SK-N-SH (cell line): ENCODE data around the gene TMEM218. TPM values are rescaled to one million over a fixed set of nuclear protein-coding genes. Genes with fewer than 3 reads are reported as not detected.

ENCODE experiments used
- CTCF ChIA-PET: fragments of 300-600, 350-600 bp; formaldehyde crosslinking; extraction: SDS; loops from one replicate; lab custom pipeline; 2021; lab: Yijun Ruan, JAX
- POLR2A ChIA-PET: fragments of 350-600 bp; sonication (Branson Sonifier 250); formaldehyde crosslinking; extraction: SDS; loops from one replicate; lab custom pipeline; 2020; ENCODE audit warnings: antibody characterized with exemption, inconsistent platforms; lab: Yijun Ruan, JAX
- DNase-seq: peaks from one replicate; pipeline ENCODE4 v3.0.0; 2012
- H2AFZ ChIP-seq: fragments of 200-600 bp; sonication (generic); 2 replicates; pipeline ENCODE4 v1.8.1; 2016; ENCODE audit warnings: antibody characterized with exemption, mild to moderate bottlenecking, low read depth
- H3F3A ChIP-seq: fragments of 200-600 bp; sonication (generic); replicated peaks from 2 replicates; pipeline ENCODE3; 2016; ENCODE audit warnings: antibody characterized with exemption, mild to moderate bottlenecking; ENCODE audit not compliant: insufficient read depth
- H3K27ac ChIP-seq, 2 experiments: fragments of 200-500 bp in 1 of 2; fragments of 200-600 bp in 1 of 2; sonication (Bioruptor generic) in 1 of 2; sonication (generic), shearing (Covaris generic) in 1 of 2; 2 replicates each; pipeline versions ENCODE4 v1.5.1 to v1.6.1; 2014 to 2016; ENCODE audit warnings: low read depth in 2 of 2, inconsistent platforms in 1 of 2, low read length in 1 of 2, mild to moderate bottlenecking in 1 of 2, mixed read lengths in 1 of 2
- H3K27me3 ChIP-seq: fragments of 200-600 bp; sonication (generic), shearing (Covaris generic); 2 replicates; pipeline ENCODE4 v1.6.1; 2016; ENCODE audit warnings: mixed run types; ENCODE audit not compliant: insufficient read depth
- H3K36me3 ChIP-seq, 2 experiments: fragments of 200-500 bp in 1 of 2; fragments of 200-600 bp in 1 of 2; sonication (Bioruptor generic) in 1 of 2; sonication (generic) in 1 of 2; replicated peaks in 1 of 2; 2 replicates each; pipeline versions ENCODE3 to v1.5.1; 2014 to 2016; ENCODE audit warnings: low read length in 1 of 2, mild to moderate bottlenecking in 1 of 2; ENCODE audit not compliant: insufficient read depth in 2 of 2, control insufficient read depth in 1 of 2
- H3K4me1 ChIP-seq, 2 experiments: fragments of 200-500 bp in 1 of 2; fragments of 200-600 bp in 1 of 2; sonication (Bioruptor generic) in 1 of 2; sonication (generic), shearing (Covaris generic) in 1 of 2; 2 replicates each; pipeline versions ENCODE4 v1.5.1 to v1.6.1; 2014 to 2016; ENCODE audit warnings: low read depth in 1 of 2, low read length in 1 of 2, mixed run types in 1 of 2; ENCODE audit not compliant: insufficient read depth in 2 of 2, control insufficient read depth in 1 of 2
- H3K4me2 ChIP-seq: fragments of 200-600 bp; sonication (generic), shearing (Covaris generic); 2 replicates; pipeline ENCODE4 v1.6.1; 2017; ENCODE audit warnings: mixed run types
- H3K4me3 ChIP-seq, 2 experiments: fragments of 200-500 bp in 1 of 2; fragments of 200-600 bp in 1 of 2; sonication (Bioruptor generic) in 1 of 2; sonication (generic), shearing (Covaris generic) in 1 of 2; 2 replicates each; pipeline versions ENCODE4 v1.5.1 to v1.8.1; 2014 to 2016; ENCODE audit warnings: low read depth in 2 of 2, inconsistent platforms in 1 of 2, low read length in 1 of 2, mild to moderate bottlenecking in 1 of 2, mixed read lengths in 1 of 2, moderate library complexity in 1 of 2
- H3K79me2 ChIP-seq: fragments of 200-600 bp; sonication (generic); 2 replicates; pipeline ENCODE4 v1.8.1; 2017; ENCODE audit warnings: mild to moderate bottlenecking; ENCODE audit not compliant: insufficient read depth
- H3K9ac ChIP-seq: fragments of 200-600 bp; sonication (generic); 2 replicates; pipeline ENCODE4 v1.6.1; 2017; ENCODE audit warnings: mixed run types
- H3K9me2 ChIP-seq: fragments of 200-600 bp; sonication (generic); 2 replicates; pipeline ENCODE4 v1.6.1; 2017; ENCODE audit warnings: mixed run types
- H3K9me3 ChIP-seq: fragments of 200-600 bp; sonication (generic); 2 replicates; pipeline ENCODE4 v1.6.1; 2017; ENCODE audit warnings: mixed run types, mild to moderate bottlenecking, moderate library complexity
- H4K20me1 ChIP-seq: fragments of 200-600 bp; sonication (generic); 2 replicates; pipeline ENCODE4 v1.6.1; 2017; ENCODE audit warnings: mild to moderate bottlenecking, mixed run types; ENCODE audit not compliant: insufficient read depth
- EZH2phosphoT487 ChIP-seq: fragments of 200-600 bp; sonication (generic); IDR thresholded peaks from 2 replicates; pipeline ENCODE4 v1.6.1; 2017; ENCODE audit warnings: low read depth, mixed run types, mild to moderate bottlenecking, antibody characterized with exemption, moderate library complexity, borderline replicate concordance
- FOSL2 ChIP-seq: IDR thresholded peaks from 2 replicates; pipeline ENCODE4 v1.4.0; 2012; ENCODE audit warnings: low read depth, mild to moderate bottlenecking, moderate library complexity, borderline replicate concordance
- FOXM1 ChIP-seq: IDR thresholded peaks from 2 replicates; pipeline ENCODE4 v1.4.0; 2012; ENCODE audit warnings: low read depth, mild to moderate bottlenecking
- GABPA ChIP-seq: IDR thresholded peaks from 2 replicates; pipeline ENCODE4 v1.4.0; 2012; ENCODE audit warnings: low read depth, mild to moderate bottlenecking
- MEF2A ChIP-seq: IDR thresholded peaks from 2 replicates; pipeline ENCODE4 v1.4.0; 2012; ENCODE audit warnings: low read depth, borderline replicate concordance
- MXI1 ChIP-seq: IDR thresholded peaks from 2 replicates; pipeline ENCODE4 v1.6.1; 2012; ENCODE audit warnings: mild to moderate bottlenecking, low read depth, low read length, improper control_type of control experiment
- NFIC ChIP-seq: IDR thresholded peaks from 2 replicates; pipeline ENCODE4 v1.4.0; 2012; ENCODE audit warnings: borderline replicate concordance
- NRF1 ChIP-seq: IDR thresholded peaks from 2 replicates; pipeline ENCODE4 v1.6.1; 2012; ENCODE audit warnings: low read depth, mild to moderate bottlenecking, low read length
- RXRA ChIP-seq: IDR thresholded peaks from 2 replicates; pipeline ENCODE4 v1.4.0; 2012; ENCODE audit warnings: low read depth, mild to moderate bottlenecking, borderline replicate concordance
- TCF12 ChIP-seq: IDR thresholded peaks from 2 replicates; pipeline ENCODE4 v1.4.0; 2012
- TEAD4 ChIP-seq: IDR thresholded peaks from 2 replicates; pipeline ENCODE4 v1.4.0; 2012; ENCODE audit warnings: mild to moderate bottlenecking, borderline replicate concordance; ENCODE audit not compliant: insufficient read depth
- YY1 ChIP-seq: IDR thresholded peaks from 2 replicates; pipeline ENCODE4 v1.4.0; 2012; ENCODE audit warnings: low read depth, mild to moderate bottlenecking
- WGBS: methylation state at CpG from one replicate; pipeline ENCODE4 v1.1.6; 2017; ENCODE audit warnings: low lambda C conversion rate; 5-methylcytosine and 5-hydroxymethylcytosine counted together
- polyA plus RNA-seq, 3 experiments: library from polyadenylated mRNA; depleted of rRNA; stranded (reverse); fragments of >200 nt; gene quantifications; 2 replicates each; pipeline ENCODE4 v1.2.3, GENCODE V29; 2012
- TF ChIP-seq, protein P1 (sequence below): IDR thresholded peaks from 2 replicates; pipeline ENCODE4 v1.4.0; 2012; ENCODE audit warnings: low read depth
- TF ChIP-seq, protein P2 (sequence below): IDR thresholded peaks from 2 replicates; pipeline ENCODE4 v1.6.1; 2012; ENCODE audit warnings: mild to moderate bottlenecking, low read depth, low read length, moderate library complexity
- TF ChIP-seq, protein P3 (sequence below): IDR thresholded peaks from 2 replicates; pipeline ENCODE4; 2012

TMEM218 gene
- polyA plus RNA-seq, 1 of the 3 experiments (the other 2 are of a cell fraction): 36.2 TPM

DNA sequence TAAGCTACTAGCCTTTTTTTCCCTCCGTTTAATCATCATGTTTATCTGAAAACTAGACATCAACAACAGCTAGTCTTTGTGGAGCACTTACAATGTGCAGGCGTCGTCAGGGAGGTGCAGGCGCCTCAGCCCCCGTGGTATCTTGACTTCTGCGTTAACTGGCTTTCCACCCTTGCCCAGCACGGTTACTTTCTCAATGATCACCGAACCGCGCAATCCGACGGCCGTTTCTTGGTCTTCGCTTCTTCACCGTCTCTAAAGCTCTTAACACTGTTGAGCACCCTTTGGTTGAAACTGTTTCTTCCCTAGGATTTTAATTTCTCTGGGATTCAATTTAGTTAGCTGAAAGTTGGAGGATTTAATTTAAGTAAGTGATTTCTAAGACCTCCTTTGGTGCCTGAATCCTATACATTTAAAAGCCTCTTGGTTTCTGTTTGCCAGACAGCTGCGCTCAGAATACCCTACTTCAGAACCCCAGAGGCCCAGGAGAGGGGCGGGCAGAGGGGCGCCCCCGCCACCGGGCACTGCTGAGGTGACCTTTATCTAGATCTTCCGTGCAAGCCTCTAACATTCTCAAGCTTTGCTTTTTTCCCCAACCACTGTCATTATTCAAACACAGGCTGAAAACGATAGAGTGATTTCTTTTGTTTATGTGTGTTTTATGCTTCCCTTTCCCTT is 18.0 kb upstream of the TMEM218 start:
- Histone ChIP-seq H3K27me3 (no peaks in the 10 kb centered on the region), H2AFZ (no peak overlapping the region), H3F3A (peaks cover 4% of the 10 kb centered on the region), H3K27ac (no peak overlapping the region), H4K20me1 (no peaks in the 10 kb centered on the region)
- 78% methylated on average over 22 of the region's 22 CpGs for WGBS
- no peak for DNase-seq
- TF ChIP-seq, protein P1, sequence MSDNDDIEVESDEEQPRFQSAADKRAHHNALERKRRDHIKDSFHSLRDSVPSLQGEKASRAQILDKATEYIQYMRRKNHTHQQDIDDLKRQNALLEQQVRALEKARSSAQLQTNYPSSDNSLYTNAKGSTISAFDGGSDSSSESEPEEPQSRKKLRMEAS: no peak
- TF ChIP-seq FOSL2 (no peak), GABPA (no peak), YY1 (no peak), NFIC (no peak), EZH2phosphoT487 (no peak), FOXM1 (no peak), TEAD4 (no peak), RXRA (no peak), MXI1 (no peak), NRF1 (no peak), MEF2A (no peak), TCF12 (no peak)
- TF ChIP-seq, protein P2, sequence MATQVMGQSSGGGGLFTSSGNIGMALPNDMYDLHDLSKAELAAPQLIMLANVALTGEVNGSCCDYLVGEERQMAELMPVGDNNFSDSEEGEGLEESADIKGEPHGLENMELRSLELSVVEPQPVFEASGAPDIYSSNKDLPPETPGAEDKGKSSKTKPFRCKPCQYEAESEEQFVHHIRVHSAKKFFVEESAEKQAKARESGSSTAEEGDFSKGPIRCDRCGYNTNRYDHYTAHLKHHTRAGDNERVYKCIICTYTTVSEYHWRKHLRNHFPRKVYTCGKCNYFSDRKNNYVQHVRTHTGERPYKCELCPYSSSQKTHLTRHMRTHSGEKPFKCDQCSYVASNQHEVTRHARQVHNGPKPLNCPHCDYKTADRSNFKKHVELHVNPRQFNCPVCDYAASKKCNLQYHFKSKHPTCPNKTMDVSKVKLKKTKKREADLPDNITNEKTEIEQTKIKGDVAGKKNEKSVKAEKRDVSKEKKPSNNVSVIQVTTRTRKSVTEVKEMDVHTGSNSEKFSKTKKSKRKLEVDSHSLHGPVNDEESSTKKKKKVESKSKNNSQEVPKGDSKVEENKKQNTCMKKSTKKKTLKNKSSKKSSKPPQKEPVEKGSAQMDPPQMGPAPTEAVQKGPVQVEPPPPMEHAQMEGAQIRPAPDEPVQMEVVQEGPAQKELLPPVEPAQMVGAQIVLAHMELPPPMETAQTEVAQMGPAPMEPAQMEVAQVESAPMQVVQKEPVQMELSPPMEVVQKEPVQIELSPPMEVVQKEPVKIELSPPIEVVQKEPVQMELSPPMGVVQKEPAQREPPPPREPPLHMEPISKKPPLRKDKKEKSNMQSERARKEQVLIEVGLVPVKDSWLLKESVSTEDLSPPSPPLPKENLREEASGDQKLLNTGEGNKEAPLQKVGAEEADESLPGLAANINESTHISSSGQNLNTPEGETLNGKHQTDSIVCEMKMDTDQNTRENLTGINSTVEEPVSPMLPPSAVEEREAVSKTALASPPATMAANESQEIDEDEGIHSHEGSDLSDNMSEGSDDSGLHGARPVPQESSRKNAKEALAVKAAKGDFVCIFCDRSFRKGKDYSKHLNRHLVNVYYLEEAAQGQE: no peak
- TF ChIP-seq, protein P3, sequence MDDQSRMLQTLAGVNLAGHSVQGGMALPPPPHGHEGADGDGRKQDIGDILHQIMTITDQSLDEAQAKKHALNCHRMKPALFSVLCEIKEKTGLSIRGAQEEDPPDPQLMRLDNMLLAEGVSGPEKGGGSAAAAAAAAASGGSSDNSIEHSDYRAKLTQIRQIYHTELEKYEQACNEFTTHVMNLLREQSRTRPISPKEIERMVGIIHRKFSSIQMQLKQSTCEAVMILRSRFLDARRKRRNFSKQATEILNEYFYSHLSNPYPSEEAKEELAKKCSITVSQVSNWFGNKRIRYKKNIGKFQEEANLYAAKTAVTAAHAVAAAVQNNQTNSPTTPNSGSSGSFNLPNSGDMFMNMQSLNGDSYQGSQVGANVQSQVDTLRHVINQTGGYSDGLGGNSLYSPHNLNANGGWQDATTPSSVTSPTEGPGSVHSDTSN: no peak
- TF ChIP-seq, all 33 proteins: peak for 0
- Histone ChIP-seq H3K9ac (no peak overlapping the region), H3K36me3 (no peaks in the 10 kb centered on the region), H3K79me2 (no peaks in the 10 kb centered on the region), H3K4me3 (no peak overlapping the region), H3K9me2 (no peaks in the 10 kb centered on the region), H3K9me3 (no peaks in the 10 kb centered on the region), H3K4me1 (no peaks in the 10 kb centered on the region), H3K4me2 (no peak overlapping the region)
- ChIA-PET CTCF (interaction anchor here (0.8 to 1.7 kb wide), 5 partner anchors 9 to 299 kb away, joined by 3 to 8 read pairs (median 3); no protein-coding TSS in a partner anchor), POLR2A (no interaction called here)
